Measurements from ENCODE around the gene APPBP2.
A peak's percentile ranks its signal among the peaks of the same experiment; 100 is the strongest.
"Not testable (repeated sequence)": the region's sequence is repeated elsewhere in the genome, so short reads cannot be mapped to it uniquely, and the experiment has no call there.

APPBP2 gene

GRCh38 chr17:60428491-60428890 lies 97.6 kb downstream of the APPBP2 start:
- not testable (repeated sequence) for DNase-seq

GRCh38 chr17:60426596-60426995 lies 99.4 kb downstream of the APPBP2 start:
- DNase-seq, result no peak

GRCh38 chr17:60425626-60426025 lies 100.4 kb downstream of the APPBP2 start:
- DNase-seq, result no peak

- DNase-seq, result no peak
Observed at GRCh38 chr17:60423865-60424264, 102.2 kb downstream of the APPBP2 start.

- peak in 2 of 3 donors; percentile 32 to 41 for DNase-seq
Observed at GRCh38 chr17:60422162-60422665, 103.8 kb downstream of the APPBP2 start, which contains the start of gene CHCT1. Gene CHCT1, plus strand, starts transcription at chr17:60422489. Its CDS starts 104 bp downstream, at chr17:60422593.

GRCh38 chr17:60421273-60422161 lies 104.5 kb downstream of the APPBP2 start:
- peak; percentile 77 to 90 (median 80) for DNase-seq

- DNase-seq, result not testable (repeated sequence)
Observed at GRCh38 chr17:60419875-60420274, 106.2 kb downstream of the APPBP2 start.

GRCh38 chr17:60419003-60419402 lies 107.0 kb downstream of the APPBP2 start:
- not testable (repeated sequence) for DNase-seq

GRCh38 chr17:60416368-60416925 lies 109.6 kb downstream of the APPBP2 start:
- no peak for DNase-seq

- no peak for DNase-seq
Observed at GRCh38 chr17:60415146-60415545, 110.9 kb downstream of the APPBP2 start.

GRCh38 chr17:60412701-60413100 lies 113.3 kb downstream of the APPBP2 start:
- no peak for DNase-seq

- no peak for DNase-seq
Observed at GRCh38 chr17:60410001-60410400, 116.0 kb downstream of the APPBP2 start.

GRCh38 chr17:60406887-60407286 lies 119.2 kb downstream of the APPBP2 start:
- DNase-seq, result no peak

- no peak for DNase-seq
Observed at GRCh38 chr17:60403962-60404361, 122.1 kb downstream of the APPBP2 start.

GRCh38 chr17:60403523-60403810 lies 122.6 kb downstream of the APPBP2 start:
- no peak for DNase-seq

- DNase-seq, result no peak
Observed at GRCh38 chr17:60401819-60402218, 124.2 kb downstream of the APPBP2 start.

GRCh38 chr17:60398227-60398959 lies 127.6 kb downstream of the APPBP2 start:
- peak; percentile 83 to 97 (median 91) for DNase-seq

GRCh38 chr17:60396412-60396811 lies 129.6 kb downstream of the APPBP2 start:
- no peak for DNase-seq

GRCh38 chr17:60395508-60396065 lies 130.5 kb downstream of the APPBP2 start:
- DNase-seq, result peak; percentile 56 to 86 (median 78)

GRCh38 chr17:60393840-60394723 lies 132.0 kb downstream of the APPBP2 start:
- DNase-seq, result peak; percentile 32 to 55 (median 46)

Data from suppressor macrophage treated with lipopolysaccharide for 1 hour (primary cell).